Calu3 (cell line): ENCODE results near the gene TPPP. TPM values are rescaled to one million over a fixed set of nuclear protein-coding genes. Genes with fewer than 3 reads are reported as not detected.
"Not testable (repeated sequence)": the region's sequence is repeated elsewhere in the genome, so short reads cannot be mapped to it uniquely, and the experiment has no call there.

Source experiments
- Bru-seq: library from RNA; stranded (reverse); fragments of 400-500 nt; gene quantifications from one replicate; lab custom pipeline; 2021; lab: Mats Ljungman, UMichigan
- BruChase-seq, 2 experiments: library from RNA; stranded (reverse); fragments of 400-500 nt; gene quantifications; one replicate each; lab custom pipeline; 2021; lab: Mats Ljungman, UMichigan
- BruUV-seq: library from RNA; stranded (reverse); fragments of 400-500 nt; replicated peaks from 2 replicates; lab custom pipeline; 2021; lab: Mats Ljungman, UMichigan
- CTCF ChIA-PET: fragments of 300-600 bp; sonication (Branson Sonifier 250); formaldehyde crosslinking; loops from one replicate; lab custom pipeline; 2022; ENCODE audit warnings: antibody characterized with exemption; lab: Charles Lee
- DNase-seq: peaks from one replicate; pipeline ENCODE4 v3.0.0; 2022
- H3K27ac Mint-ChIP-seq: one replicate; pipeline ENCODE4 v1.8.0; 2022; ENCODE audit warnings: mixed read lengths; ENCODE audit not compliant: unreplicated experiment
- H3K27me3 Mint-ChIP-seq: one replicate; pipeline ENCODE4 v1.8.0; 2022; ENCODE audit warnings: mixed read lengths; ENCODE audit not compliant: unreplicated experiment
- H3K36me3 Mint-ChIP-seq: one replicate; pipeline ENCODE4 v1.8.0; 2022; ENCODE audit warnings: mild to moderate bottlenecking, moderate library complexity, mixed read lengths; ENCODE audit not compliant: insufficient read depth, unreplicated experiment
- H3K4me1 Mint-ChIP-seq: one replicate; pipeline ENCODE4 v1.8.0; 2022; ENCODE audit warnings: mild to moderate bottlenecking, low read depth, mixed read lengths; ENCODE audit not compliant: unreplicated experiment
- H3K4me3 Mint-ChIP-seq: one replicate; pipeline ENCODE4 v1.8.0; 2022; ENCODE audit warnings: mild to moderate bottlenecking, low read depth, moderate library complexity, mixed read lengths; ENCODE audit not compliant: unreplicated experiment
- H3K9me3 Mint-ChIP-seq: one replicate; pipeline ENCODE4 v1.8.0; 2022; ENCODE audit warnings: low read depth, mixed read lengths; ENCODE audit not compliant: unreplicated experiment
- intact Hi-C: fragments of 100-400 bp; cut with micrococcal nuclease; formaldehyde crosslinking; loops from one replicate; pipeline ENCODE4 v1.10.0; 2022; ENCODE audit not compliant: unreplicated experiment
- long read RNA-seq: library from polyadenylated mRNA; stranded (forward); transcript quantifications from one replicate; pipeline ENCODE4 v2.0.0, GENCODE V29; 2022
- total RNA-seq: library from RNA; stranded (reverse); gene quantifications from 2 replicates; pipeline ENCODE4 v1.2.3, GENCODE V29; 2022

TPPP gene
- 0.38 and 0.51 TPM in 2 replicates for total RNA-seq
- Bru-seq, nascent RNA = percentile 13 among the genes with signal in this experiment
- BruChase-seq, experiment 1, labeled RNA remaining after a 6-hour chase = percentile 15 among the genes with signal in this experiment
- percentile 11 among the genes with signal in this experiment for BruChase-seq, experiment 2, labeled RNA remaining after a 2-hour chase
- long read RNA-seq, partial matches to known transcripts = 0 of 42 reads
- long read RNA-seq, other reads (novel, unspliced or antisense) = 42 of 42 reads

DNA sequence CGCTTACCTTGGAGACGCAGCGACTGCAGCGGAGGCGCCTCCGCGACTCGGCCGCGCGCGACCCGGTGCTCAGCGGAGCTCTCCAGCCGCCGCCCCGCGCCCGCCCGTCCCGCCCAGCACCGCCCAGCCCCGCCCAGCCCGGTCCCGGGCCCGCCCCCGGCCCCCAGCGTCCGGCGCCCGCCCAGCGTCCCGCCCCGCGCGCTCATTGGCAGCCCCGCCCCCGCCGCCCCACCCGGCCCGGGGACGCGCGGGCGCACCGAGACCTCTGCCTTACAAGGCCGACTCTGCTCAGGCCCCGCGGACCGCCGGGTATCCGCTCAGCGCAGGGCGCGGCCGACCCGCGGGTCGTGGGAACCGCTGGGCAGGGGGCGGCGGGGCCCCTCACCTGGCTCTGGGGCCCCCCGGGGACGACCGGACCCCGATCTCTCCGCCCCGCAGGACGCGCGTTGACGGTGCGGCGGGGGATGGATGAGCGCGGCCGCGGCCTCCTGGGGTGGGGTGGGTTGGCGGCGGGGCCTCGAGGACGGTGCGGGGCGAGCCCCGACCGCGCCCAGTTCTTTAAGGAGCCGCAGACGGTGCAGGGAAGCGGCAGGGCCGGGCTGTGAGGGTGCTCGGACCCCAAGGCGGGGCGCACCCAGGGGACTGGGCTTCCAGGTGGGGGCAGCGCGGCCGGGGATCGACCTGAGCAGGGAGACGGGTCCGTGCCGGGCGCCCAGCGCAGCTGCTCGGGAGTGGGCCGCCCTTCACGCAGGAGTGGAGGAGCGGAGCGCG, at the start of gene TPPP:
TPPP (minus strand) TSS at position 82 of the 771 bp plus-strand sequence. CDS start 15,292 bp downstream, outside the sequence.
- H3K9me3 Mint-ChIP-seq, intact Hi-C loops, H3K4me1 Mint-ChIP-seq, BruUV-seq, H3K27ac Mint-ChIP-seq, H3K36me3 Mint-ChIP-seq, CTCF ChIA-PET: not testable (repeated sequence)
- H3K27me3 Mint-ChIP-seq = peaks cover 24% of the 10 kb centered on the region
- H3K4me3 Mint-ChIP-seq = peak within 1 kb of the TSS; percentile 51
- peak; percentile 92 for DNase-seq

DNA sequence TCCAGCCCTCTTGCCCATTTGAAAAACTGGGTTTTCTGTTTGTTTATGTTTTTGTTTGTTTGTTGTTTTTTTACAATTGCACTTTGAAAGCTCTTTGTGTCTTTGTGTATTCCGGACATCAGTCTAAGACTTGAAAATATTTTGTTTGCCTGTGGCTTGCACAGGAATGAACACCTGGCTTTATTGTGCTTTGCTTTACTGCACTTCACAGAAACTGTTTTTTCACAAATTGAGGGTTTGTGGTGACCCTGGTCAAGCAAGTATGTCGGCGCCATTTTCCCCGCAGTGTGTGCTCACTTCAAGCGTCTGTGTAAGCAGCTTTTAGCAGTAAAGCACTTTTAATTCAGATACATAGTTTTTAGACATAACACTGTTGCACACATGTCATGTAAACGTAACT, 49.1 kb upstream of the TPPP start:
- H3K9me3 Mint-ChIP-seq, H3K4me3 Mint-ChIP-seq, DNase-seq, H3K27ac Mint-ChIP-seq, BruUV-seq, CTCF ChIA-PET, intact Hi-C loops, H3K4me1 Mint-ChIP-seq, H3K36me3 Mint-ChIP-seq, H3K27me3 Mint-ChIP-seq: not testable (repeated sequence)

DNA sequence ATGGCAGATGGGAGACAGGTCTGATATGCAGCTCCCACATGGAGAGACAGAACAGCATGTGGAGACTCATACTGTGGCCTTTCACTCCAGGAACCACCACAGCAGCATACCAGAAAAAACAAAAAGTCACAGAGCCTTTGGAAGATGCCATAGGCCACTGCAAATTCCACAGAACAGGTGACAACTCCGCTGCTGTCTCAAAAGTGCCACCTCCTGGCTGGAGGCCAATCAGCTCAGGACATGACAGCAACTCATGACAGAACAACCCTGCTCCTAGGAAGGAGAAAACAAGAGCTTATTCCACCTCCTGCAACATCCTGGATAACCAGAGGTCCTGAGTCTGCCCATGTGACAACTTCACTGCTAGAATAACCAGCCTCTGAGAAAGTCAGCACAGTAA, 41.0 kb upstream of the TPPP start:
- H3K27ac Mint-ChIP-seq, H3K36me3 Mint-ChIP-seq, intact Hi-C loops, H3K4me1 Mint-ChIP-seq, CTCF ChIA-PET, H3K4me3 Mint-ChIP-seq, DNase-seq, BruUV-seq, H3K9me3 Mint-ChIP-seq: not testable (repeated sequence)
- H3K27me3 Mint-ChIP-seq = peaks cover 17% of the 10 kb centered on the region

DNA sequence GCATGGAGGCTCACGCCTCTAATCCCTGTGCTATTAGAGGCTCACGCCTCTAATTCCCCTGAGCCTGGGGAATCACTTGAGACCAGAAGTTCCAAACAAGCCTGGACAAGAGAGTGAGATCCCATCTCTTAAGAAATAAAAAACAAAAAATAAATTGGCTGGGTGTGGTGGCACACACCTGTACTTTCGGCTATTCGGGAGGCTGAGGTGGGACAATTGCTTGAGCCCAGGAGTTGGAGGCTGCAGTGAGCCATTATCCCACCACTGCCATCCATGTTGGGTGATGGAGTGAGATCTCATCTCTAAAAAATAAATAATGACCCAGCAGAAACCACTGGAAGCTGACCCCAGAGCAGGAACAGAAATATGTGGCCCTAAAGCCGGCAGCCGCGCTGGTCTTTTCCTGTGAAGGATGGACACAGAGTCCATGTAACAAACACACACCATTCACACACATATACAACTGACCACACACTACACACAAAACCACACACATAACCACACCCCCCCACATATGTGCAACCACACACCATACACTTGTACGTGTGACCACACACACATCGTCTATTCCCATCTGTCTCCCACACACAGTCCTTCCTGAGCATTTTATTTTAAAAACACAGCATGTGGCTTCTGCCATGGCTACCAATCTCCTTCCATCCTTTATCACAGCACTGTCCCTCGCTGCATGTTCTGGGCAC, 39.8 kb upstream of the TPPP start:
- CTCF ChIA-PET, H3K36me3 Mint-ChIP-seq, DNase-seq, intact Hi-C loops, BruUV-seq, H3K4me3 Mint-ChIP-seq, H3K4me1 Mint-ChIP-seq, H3K27ac Mint-ChIP-seq, H3K9me3 Mint-ChIP-seq: not testable (repeated sequence)
- peaks cover 17% of the 10 kb centered on the region for H3K27me3 Mint-ChIP-seq

DNA sequence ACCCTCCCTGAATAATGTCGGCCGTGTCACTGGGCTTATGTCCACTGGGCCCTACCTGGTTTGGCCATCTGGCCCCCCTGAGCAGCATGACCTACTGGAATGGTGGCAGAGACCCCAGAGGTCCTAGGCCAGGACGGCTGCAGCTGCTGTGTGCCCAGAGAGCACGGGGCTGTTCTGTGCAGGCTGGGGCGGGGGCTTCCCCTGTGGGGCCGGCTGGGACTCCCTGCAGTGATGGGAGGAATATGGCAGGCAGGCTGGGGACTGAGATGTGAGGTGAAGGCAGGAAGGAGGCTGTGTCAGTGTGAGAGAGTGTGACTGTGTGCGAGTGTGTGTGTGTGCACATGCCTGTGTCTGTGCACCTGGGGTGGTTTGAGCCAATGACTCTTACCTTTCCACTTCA, 36.1 kb upstream of the TPPP start:
- intact Hi-C loops, H3K4me1 Mint-ChIP-seq, BruUV-seq, CTCF ChIA-PET, H3K27me3 Mint-ChIP-seq, H3K36me3 Mint-ChIP-seq, DNase-seq, H3K27ac Mint-ChIP-seq, H3K4me3 Mint-ChIP-seq, H3K9me3 Mint-ChIP-seq: not testable (repeated sequence)

DNA sequence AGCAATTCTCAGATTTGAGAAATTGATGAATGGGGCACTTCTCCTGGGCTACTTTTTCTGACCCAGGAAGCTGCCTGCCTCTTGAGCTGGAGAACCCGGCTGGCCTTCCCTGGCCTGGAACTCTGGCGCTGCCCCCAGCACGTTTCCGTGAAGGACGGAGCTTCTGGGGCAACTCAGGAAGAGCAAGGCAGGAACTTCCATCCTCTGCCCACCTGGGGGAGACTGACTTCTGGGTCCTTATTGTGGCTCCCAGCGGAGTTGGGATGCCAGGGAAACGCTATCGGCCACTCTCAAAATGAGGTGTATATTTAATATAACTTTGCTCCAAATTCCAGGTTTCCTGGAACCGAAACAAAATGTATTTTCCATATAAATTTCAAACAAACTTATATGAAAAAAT, 33.9 kb upstream of the TPPP start:
- BruUV-seq, H3K36me3 Mint-ChIP-seq, H3K27me3 Mint-ChIP-seq, H3K9me3 Mint-ChIP-seq, H3K27ac Mint-ChIP-seq, CTCF ChIA-PET, intact Hi-C loops, DNase-seq, H3K4me1 Mint-ChIP-seq, H3K4me3 Mint-ChIP-seq: not testable (repeated sequence)

DNA sequence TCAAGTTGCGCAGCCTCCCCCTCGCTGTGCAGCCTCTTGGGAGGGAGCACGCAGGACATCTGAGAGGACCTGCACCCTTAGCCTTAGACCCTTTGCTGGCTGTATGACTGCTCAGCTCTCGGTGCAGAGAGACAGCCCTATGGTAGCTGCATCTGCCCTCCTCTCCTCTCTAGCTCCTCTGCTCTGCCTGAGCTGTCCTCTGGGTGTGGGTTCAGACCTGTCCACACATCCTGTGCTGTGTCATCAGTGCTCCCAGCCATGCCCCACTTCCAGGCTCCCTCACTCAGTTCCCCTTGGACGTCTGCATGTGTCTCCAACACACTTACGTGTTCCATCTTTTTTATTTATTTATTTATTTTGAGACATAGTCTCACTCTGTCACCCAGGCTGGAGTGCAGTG, 30.7 kb upstream of the TPPP start:
- CTCF ChIA-PET, intact Hi-C loops, H3K27ac Mint-ChIP-seq, H3K4me1 Mint-ChIP-seq, BruUV-seq, H3K9me3 Mint-ChIP-seq, DNase-seq, H3K36me3 Mint-ChIP-seq, H3K4me3 Mint-ChIP-seq: not testable (repeated sequence)
- peaks cover 33% of the 10 kb centered on the region for H3K27me3 Mint-ChIP-seq

DNA sequence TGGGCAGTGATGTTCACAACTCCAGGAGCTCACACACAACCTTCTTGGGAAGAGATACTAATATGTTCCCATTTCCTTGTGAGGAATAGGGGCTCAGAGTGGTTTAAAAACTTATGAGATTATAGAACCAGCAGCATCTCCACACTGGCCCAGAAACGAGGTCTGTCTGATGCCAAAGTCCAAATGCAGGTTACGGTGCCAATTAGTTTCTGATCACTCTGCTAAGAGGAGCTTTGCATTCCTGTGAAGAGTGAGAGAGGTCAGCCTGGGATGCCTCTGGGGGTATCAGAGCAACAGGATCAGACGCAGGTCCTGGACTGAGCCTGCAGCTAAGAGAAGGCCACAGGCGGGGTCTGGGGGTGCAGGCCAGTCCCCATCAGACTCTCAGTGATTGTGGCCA, 30.2 kb upstream of the TPPP start:
- H3K36me3 Mint-ChIP-seq, H3K4me1 Mint-ChIP-seq, H3K9me3 Mint-ChIP-seq, DNase-seq, H3K27ac Mint-ChIP-seq, CTCF ChIA-PET, BruUV-seq, H3K4me3 Mint-ChIP-seq, intact Hi-C loops: not testable (repeated sequence)
- peaks cover 39% of the 10 kb centered on the region for H3K27me3 Mint-ChIP-seq

DNA sequence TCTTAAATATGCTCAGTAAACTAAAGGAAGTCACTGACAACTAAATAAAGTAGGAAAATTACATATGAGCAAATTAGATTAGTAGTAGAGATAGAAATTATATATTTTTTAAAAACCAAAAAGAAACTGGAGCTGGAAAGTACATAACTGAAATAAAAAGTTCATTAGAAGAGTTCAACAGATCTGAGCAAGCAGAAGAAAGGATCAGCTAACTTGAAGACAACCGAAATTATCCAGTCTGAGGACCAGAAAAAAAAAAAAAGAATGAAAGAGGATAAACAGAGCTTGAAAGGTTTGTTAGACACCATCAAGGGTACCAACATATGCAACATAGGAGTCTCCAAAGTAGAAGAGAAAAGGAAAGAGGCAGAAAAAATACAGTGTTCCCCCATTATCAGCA, 26.2 kb upstream of the TPPP start:
- H3K4me3 Mint-ChIP-seq, H3K4me1 Mint-ChIP-seq, CTCF ChIA-PET, H3K9me3 Mint-ChIP-seq, intact Hi-C loops, DNase-seq, H3K36me3 Mint-ChIP-seq, H3K27ac Mint-ChIP-seq, BruUV-seq: not testable (repeated sequence)
- peaks cover 69% of the 10 kb centered on the region for H3K27me3 Mint-ChIP-seq
